Measurements from ENCODE around the gene ASIC4. TPM values are rescaled to one million over a fixed set of nuclear protein-coding genes. Genes with fewer than 3 reads are reported as not detected.

The ASIC4 gene
- polyA plus RNA-seq, 2 of the 4 experiments (the other 2 are of a cell fraction) = 0.04 TPM; not detected in 1

DNA sequence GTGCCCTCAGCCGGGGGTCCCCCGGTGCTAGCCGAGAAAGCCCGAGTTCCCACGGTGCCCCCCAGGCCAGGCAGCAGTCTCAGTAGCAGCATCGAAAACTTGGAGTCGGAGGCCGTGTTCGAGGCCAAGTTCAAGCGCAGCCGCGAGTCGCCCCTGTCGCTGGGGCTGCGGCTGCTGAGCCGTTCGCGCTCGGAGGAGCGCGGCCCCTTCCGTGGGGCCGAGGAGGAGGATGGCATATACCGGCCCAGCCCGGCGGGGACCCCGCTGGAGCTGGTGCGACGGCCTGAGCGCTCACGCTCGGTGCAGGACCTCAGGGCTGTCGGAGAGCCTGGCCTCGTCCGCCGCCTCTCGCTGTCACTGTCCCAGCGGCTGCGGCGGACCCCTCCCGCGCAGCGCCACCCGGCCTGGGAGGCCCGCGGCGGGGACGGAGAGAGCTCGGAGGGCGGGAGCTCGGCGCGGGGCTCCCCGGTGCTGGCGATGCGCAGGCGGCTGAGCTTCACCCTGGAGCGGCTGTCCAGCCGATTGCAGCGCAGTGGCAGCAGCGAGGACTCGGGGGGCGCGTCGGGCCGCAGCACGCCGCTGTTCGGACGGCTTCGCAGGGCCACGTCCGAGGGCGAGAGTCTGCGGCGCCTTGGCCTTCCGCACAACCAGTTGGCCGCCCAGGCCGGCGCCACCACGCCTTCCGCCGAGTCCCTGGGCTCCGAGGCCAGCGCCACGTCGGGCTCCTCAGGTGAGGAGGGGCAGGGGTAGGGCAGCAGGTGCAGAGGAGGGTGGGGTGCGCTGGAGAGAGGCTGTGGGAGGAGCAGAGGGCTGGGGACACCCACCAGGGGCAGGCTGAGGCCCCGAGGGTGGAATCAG lies 29.7 kb upstream of the ASIC4 start:
- no peaks in the 10 kb centered on the region for H3K4me1 ChIP-seq
- ChIA-PET CTCF (interaction anchor here (79.1 to 89.4 kb wide), 2 partner anchors 15 to 22 kb away, joined by 3291 read pairs; partner anchors contain the start of genes ASIC4, CHPF, GMPPA and SPEG), POLR2A (no interaction called here)
- WGBS (ENCODE audit: missing lambda C conversion rate) = 61% methylated on average over 29 of the region's 89 CpGs
- FAIRE-seq (no peak), DNase-seq (ENCODE audit: low read depth in 1 of 2, low spot score in 1 of 2) (no peak), ATAC-seq (no peak)
- no peak overlapping the region for H3K4me3 ChIP-seq
- H3K4me2 ChIP-seq = no peak overlapping the region
- H3K9me3 ChIP-seq = no peaks in the 10 kb centered on the region
- TF ChIP-seq ZC3H11A (IDR thresholded peaks at IDR 0.05) = no peak
- no peak for TF ChIP-seq MAZ (IDR thresholded peaks at IDR 0.05; ENCODE audit: borderline replicate concordance, low read depth, low read length)
- no peak for TF ChIP-seq PBX3 (IDR thresholded peaks at IDR 0.05)
- TF ChIP-seq, protein P1, sequence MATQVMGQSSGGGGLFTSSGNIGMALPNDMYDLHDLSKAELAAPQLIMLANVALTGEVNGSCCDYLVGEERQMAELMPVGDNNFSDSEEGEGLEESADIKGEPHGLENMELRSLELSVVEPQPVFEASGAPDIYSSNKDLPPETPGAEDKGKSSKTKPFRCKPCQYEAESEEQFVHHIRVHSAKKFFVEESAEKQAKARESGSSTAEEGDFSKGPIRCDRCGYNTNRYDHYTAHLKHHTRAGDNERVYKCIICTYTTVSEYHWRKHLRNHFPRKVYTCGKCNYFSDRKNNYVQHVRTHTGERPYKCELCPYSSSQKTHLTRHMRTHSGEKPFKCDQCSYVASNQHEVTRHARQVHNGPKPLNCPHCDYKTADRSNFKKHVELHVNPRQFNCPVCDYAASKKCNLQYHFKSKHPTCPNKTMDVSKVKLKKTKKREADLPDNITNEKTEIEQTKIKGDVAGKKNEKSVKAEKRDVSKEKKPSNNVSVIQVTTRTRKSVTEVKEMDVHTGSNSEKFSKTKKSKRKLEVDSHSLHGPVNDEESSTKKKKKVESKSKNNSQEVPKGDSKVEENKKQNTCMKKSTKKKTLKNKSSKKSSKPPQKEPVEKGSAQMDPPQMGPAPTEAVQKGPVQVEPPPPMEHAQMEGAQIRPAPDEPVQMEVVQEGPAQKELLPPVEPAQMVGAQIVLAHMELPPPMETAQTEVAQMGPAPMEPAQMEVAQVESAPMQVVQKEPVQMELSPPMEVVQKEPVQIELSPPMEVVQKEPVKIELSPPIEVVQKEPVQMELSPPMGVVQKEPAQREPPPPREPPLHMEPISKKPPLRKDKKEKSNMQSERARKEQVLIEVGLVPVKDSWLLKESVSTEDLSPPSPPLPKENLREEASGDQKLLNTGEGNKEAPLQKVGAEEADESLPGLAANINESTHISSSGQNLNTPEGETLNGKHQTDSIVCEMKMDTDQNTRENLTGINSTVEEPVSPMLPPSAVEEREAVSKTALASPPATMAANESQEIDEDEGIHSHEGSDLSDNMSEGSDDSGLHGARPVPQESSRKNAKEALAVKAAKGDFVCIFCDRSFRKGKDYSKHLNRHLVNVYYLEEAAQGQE (IDR thresholded peaks at IDR 0.05) = no peak
- no peak for TF ChIP-seq HEYL (CRISPR knock-in tag; IDR thresholded peaks at IDR 0.05)
- no peak for TF ChIP-seq NR3C1 (IDR thresholded peaks at IDR 0.05)
- no peak for TF ChIP-seq POLR2A (IDR thresholded peaks at IDR 0.05; ENCODE audit: low read length)
- no peak for TF ChIP-seq EHMT2 (IDR thresholded peaks at IDR 0.05; ENCODE audit: low read depth)
- no peak for TF ChIP-seq SREBF2 (IDR thresholded peaks at IDR 0.05)
- no peak for TF ChIP-seq ESRRA (IDR thresholded peaks at IDR 0.05; ENCODE audit: borderline replicate concordance, low read length)
- TF ChIP-seq CTCF (IDR thresholded peaks at IDR 0.05) = no peak
- no peak for TF ChIP-seq TP53 (CRISPR knock-in tag; IDR thresholded peaks at IDR 0.05)
- no peak for TF ChIP-seq TFCP2L1 (CRISPR knock-in tag; IDR thresholded peaks at IDR 0.05)
- TF ChIP-seq RAD21 (conservative IDR thresholded peaks at IDR 0.05 in 1 of 2, IDR thresholded peaks at IDR 0.05 in 1 of 2) = no peak
- TF ChIP-seq PHF8 (IDR thresholded peaks at IDR 0.05; ENCODE audit: borderline replicate concordance, low read depth) = no peak
- no peak for TF ChIP-seq KDM5A (IDR thresholded peaks at IDR 0.05)
- no peak for TF ChIP-seq HOXA7 (CRISPR knock-in tag; IDR thresholded peaks at IDR 0.05)
- TF ChIP-seq, protein P2, sequence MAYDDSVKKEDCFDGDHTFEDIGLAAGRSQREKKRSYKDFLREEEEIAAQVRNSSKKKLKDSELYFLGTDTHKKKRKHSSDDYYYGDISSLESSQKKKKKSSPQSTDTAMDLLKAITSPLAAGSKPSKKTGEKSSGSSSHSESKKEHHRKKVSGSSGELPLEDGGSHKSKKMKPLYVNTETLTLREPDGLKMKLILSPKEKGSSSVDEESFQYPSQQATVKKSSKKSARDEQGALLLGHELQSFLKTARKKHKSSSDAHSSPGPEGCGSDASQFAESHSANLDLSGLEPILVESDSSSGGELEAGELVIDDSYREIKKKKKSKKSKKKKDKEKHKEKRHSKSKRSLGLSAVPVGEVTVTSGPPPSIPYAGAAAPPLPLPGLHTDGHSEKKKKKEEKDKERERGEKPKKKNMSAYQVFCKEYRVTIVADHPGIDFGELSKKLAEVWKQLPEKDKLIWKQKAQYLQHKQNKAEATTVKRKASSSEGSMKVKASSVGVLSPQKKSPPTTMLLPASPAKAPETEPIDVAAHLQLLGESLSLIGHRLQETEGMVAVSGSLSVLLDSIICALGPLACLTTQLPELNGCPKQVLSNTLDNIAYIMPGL (CRISPR knock-in tag; IDR thresholded peaks at IDR 0.05; ENCODE audit: borderline replicate concordance) = no peak
- no peak overlapping the region for H3K27ac ChIP-seq
